GM21529 (cell line): Measurements from ENCODE around the gene RBPMS2.

Source experiments
- ATAC-seq: cut with Tn5 transposase; IDR thresholded peaks from one replicate; pipeline ENCODE4 v1.9.1; 2021; ENCODE audit not compliant: unreplicated experiment

RBPMS2 gene

DNA sequence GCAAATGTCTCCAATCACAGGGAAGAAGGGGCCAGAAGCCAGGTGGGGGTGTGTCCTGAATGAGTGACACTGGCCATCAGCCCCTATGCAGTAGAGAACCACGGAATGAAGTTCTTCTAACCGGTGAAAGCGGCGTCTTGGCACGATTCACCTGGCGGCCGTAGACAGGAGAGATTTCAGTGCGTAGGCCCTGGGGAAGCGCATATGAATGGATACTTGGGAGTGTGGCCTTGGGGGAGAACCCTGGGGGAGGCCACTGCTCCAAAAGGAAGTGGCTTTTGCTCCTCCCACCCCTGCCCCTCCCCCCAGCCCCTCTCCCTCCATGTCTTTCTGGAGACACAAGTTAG is 43.6 kb downstream of the RBPMS2 start:
- ATAC-seq: no peak

DNA sequence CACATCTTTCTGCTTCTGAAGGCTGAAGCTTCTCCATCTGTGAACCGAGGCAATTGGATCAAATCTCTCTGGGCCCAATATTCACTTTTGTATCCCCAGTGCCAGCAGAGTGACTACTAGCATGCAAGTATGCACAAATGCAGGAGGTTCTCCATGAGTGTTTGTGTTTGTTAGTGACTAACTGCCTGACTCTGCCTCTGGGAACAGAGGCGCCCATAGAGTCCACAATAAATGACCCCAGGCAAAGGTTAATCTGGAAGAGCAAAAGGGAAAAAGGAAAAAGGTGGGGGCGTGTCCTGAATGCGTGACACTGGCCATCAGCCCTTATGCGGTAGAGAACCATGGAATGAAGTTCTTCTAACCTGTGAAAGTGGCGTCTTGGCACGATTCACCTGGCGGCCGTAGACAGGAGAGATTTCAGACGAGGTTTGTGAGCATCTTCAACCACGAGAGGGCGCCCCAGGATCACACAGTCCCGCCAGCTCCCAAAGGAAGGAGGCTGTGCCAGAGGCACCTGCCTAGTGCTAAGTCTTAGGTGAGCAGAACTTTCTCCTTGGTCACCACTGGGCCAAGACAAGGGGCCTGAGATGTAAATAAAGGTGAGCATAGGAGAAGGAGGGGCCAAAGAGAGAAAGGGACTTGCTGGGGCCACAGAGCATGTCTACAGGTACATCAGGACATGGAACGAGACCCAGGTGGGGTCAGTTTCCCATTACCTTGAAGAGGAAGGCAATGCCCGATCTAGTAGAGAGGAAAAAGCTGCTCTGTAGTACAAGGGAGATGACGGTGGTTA is 44.2 kb downstream of the RBPMS2 start:
- no peak for ATAC-seq

GRCh38 chr15:64730151-64730550 is 45.2 kb downstream of the RBPMS2 start:
- no peak for ATAC-seq

DNA sequence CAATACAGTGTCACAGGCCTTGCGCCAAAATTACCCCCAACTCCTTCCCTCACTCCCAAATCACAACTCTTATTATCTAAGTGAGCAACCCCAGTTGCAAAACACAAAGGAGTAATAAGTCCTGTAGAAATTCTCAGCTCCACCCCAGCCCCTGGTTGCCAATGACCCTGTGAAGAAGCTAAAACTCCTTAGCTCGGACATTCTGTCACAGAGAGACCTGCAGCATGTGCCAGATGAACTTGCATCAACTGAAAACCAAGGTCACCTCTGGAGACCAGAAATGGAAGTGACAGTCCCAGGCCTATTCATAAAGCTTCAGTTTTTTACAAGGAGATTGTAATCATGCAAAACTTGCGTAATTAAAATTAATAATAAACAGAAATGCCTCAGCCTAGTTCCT is 55.2 kb downstream of the RBPMS2 start:
- no peak for ATAC-seq

- ATAC-seq: no peak
Measured at GRCh38 chr15:64717735-64718495, 57.5 kb downstream of the RBPMS2 start.

DNA sequence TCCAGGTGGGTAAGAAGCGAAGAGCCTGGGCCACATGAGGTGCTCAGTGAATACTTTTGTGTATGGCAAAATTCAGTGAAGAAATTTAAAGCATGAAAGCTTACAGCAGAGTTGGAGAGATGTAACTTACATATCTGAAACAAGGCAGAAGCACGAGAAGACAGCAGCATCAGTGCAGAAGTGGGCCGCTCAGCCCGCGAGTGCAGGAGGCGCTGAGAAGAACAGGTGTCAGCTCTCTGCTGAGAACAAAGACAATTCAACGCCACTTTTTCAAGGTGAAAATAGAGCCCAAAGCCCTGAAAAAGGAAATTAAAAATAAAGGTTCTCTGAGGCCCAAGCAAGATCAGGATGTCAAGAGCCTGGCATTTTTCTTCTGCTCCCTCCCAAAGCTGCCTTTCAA is 58.3 kb downstream of the RBPMS2 start:
- no peak for ATAC-seq

- no peak for ATAC-seq
Measured at GRCh38 chr15:64716452-64716851, 58.9 kb downstream of the RBPMS2 start.

- ATAC-seq: no peak
Measured at GRCh38 chr15:64713592-64713991, 61.8 kb downstream of the RBPMS2 start.

GRCh38 chr15:64712353-64712752 is 63.0 kb downstream of the RBPMS2 start:
- ATAC-seq: no peak

GRCh38 chr15:64710676-64711428 is 64.5 kb downstream of the RBPMS2 start:
- ATAC-seq: no peak

DNA sequence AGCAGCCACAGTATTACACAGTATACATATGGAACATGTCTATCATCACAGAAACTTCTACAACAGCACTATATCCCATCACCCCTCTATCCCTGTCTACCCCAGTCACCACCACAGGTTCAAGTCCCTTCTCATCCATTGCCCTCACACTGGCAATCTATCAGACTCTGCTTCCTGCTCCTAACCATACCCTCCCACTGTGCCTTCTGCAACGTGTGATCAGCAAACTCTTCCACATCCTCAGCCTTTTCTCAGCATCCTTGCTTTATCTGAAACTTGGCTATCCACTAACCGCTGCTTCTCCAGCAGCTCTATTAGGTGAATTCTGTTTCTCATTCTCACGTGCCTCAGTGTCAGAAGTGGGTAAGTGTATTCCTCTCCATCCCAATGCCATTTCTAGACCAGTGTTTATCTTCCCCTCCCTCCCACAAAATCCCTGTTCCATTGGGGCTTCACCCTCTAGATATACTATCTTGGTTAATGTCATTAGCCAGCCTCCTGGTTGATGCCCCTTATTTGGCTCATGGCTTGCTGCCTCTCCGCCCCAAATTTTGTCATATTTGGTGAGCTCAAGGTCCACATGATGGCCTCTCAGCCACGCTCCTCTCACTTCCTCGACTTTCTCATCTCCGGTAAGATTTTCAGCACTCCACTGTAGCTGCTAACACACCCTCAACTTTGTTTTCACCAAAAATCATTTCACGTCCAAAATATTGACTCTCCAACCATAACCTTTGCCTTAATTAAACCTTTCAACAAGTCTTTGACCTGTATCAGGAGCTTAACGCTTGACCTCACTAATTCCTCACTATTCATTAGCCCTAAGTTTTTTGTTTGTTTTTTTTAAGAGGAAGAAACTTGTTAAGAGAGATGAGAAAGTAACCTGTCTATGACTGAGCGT is 69.1 kb downstream of the RBPMS2 start:
- no peak for ATAC-seq

- no peak for ATAC-seq
Measured at GRCh38 chr15:64705006-64705405, 70.4 kb downstream of the RBPMS2 start.

DNA sequence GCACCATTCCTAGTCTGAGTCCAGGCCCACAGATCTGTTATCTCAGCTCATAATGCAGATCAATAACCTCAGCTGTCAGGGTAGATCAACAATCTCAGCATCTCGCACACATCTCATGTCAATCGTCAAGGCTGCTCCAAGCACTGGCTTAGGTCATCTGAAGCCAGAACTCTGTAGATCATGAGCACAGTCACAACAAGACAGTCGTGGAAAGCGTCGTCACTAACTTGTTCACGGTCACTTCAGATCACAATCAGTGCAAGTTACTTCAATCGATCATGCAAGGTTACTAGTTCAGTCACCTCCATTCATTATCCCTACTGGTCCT is 71.8 kb downstream of the RBPMS2 start:
- ATAC-seq: no peak

- peak; percentile 81 for ATAC-seq
Measured at GRCh38 chr15:64702816-64703631, 72.4 kb downstream of the RBPMS2 start.

DNA sequence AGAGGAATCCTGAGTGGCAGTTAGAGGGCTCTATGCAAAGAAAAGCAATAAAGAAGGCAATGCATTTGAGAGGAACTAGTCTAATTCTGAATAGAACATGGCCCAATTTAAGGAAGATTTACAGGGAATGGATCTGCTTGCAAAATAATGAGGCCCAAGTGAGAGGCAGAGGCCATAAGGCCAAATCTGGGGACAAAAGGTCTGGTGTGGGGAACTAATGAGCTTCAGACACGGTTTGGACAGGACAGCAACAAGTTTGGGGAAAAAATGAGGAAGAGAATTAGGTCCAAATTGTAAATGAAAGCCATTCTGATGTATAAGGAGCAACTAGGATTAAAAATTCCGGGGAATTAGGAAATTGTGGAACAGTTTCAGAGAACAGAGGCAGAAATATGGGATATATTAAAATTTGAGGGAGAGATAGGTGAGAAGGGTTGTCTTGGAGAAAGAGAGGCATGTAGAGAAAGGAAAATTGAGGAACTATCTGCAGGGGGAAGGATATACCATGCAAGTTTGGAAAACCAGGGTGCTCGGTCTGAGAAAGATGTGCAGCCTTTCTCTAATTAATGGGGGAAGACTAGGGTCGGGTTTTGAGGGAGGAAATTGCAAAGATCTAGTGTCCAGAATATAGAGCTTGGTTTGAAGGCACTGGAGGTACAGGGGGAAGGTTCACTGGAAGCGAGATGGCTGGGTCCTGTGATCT is 73.8 kb downstream of the RBPMS2 start:
- ATAC-seq: no peak

- ATAC-seq: no peak
Measured at GRCh38 chr15:64701051-64701450, 74.3 kb downstream of the RBPMS2 start.

GRCh38 chr15:64699751-64700388 is 75.5 kb downstream of the RBPMS2 start:
- no peak for ATAC-seq

GRCh38 chr15:64698823-64699222 is 76.6 kb downstream of the RBPMS2 start:
- ATAC-seq: no peak

DNA sequence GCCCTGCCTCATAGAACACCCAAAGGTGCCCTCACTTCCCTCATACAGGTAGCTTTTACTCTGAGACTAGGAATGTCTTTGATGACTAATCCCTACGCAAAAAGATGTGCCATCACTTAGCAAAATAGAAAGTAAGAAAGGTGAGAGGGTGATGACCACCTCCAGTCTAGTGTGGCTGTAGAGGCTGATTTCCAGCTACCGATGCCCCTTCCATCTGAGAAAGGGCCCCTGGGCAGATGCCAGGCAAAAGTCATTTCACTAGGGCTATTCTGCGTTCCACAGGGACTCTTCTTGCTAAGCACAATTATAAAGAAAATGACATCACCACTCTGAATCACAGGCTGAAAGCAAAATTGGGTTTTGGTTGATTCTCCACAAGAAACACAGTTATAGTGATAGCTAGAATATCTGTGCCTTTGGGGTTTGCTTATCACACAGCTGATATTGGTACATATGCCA is 77.4 kb downstream of the RBPMS2 start:
- peak; percentile 37 for ATAC-seq
